Fibroblast of lung (primary cell): ENCODE results near the gene SLAIN1.

Experiments used
- EZH2 ChIP-seq: IDR thresholded peaks from 2 replicates; pipeline ENCODE4 v1.5.1; 2012; ENCODE audit warnings: low read length, control low read depth, mild to moderate bottlenecking; ENCODE audit errors: missing control alignments
- TF ChIP-seq, protein P1 (sequence below), 2 donors: IDR thresholded peaks in 1 of 2; conservative IDR thresholded peaks in 1 of 2; 1 replicate in 1 of 2; 2 replicates in 1 of 2; pipeline ENCODE4 v1.5.1; 2011 to 2012; ENCODE audit warnings: low read length in 2 of 2, control low read depth in 1 of 2, inconsistent platforms in 1 of 2, low read depth in 1 of 2, mild to moderate bottlenecking in 1 of 2

DNA sequence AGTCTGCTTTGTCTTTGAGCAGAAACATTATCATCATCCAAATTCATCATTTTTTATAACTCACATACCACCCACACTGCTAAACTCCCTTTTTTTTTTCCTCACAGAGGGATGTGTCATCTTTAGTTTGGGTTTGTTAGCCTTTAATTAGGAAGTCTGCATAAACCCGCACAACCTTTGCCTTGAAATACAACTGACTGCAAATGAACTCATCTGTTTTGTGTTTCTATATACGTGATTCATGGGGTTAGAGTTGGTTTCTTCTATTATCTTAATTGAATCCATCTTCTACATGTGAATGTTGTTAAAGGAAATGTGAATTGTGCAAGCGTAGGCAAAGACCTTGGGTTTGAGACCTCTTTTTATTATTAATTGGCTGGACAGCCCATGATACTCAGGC, 102.7 kb downstream of the SLAIN1 start:
- TF ChIP-seq EZH2, result no peak
- TF ChIP-seq, protein P1, sequence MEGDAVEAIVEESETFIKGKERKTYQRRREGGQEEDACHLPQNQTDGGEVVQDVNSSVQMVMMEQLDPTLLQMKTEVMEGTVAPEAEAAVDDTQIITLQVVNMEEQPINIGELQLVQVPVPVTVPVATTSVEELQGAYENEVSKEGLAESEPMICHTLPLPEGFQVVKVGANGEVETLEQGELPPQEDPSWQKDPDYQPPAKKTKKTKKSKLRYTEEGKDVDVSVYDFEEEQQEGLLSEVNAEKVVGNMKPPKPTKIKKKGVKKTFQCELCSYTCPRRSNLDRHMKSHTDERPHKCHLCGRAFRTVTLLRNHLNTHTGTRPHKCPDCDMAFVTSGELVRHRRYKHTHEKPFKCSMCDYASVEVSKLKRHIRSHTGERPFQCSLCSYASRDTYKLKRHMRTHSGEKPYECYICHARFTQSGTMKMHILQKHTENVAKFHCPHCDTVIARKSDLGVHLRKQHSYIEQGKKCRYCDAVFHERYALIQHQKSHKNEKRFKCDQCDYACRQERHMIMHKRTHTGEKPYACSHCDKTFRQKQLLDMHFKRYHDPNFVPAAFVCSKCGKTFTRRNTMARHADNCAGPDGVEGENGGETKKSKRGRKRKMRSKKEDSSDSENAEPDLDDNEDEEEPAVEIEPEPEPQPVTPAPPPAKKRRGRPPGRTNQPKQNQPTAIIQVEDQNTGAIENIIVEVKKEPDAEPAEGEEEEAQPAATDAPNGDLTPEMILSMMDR (conservative IDR thresholded peaks at IDR 0.05 in 1 of 2, IDR thresholded peaks at IDR 0.05 in 1 of 2; ENCODE audit: low read depth in 1 of 2, low read length in 2 of 2), result no peak
